ENCODE measurements around the gene VRK1.

VRK1 gene

GRCh38 chr14:96916751-96917150 is 119.6 kb downstream of the VRK1 start:
- Histone ChIP-seq H3K4me2 (ENCODE audit: low read length) (no peak overlapping the region), H3K9ac (ENCODE audit: low read length) (no peak overlapping the region), H2AK5ac (ENCODE audit: low read length) (no peak overlapping the region), H3K4me3 (ENCODE audit: low read depth, low read length) (no peak overlapping the region), H2AFZ (ENCODE audit: insufficient read depth, low read length, poor library complexity) (no peak overlapping the region), H3K27me3 (ENCODE audit: insufficient read depth, low read length) (no peaks in the 10 kb centered on the region), H4K91ac (ENCODE audit: low read depth, low read length) (no peak overlapping the region), H3K9me3 (ENCODE audit: insufficient read depth, low read depth, low read length) (peaks cover 5% of the 10 kb centered on the region), H4K12ac (ENCODE audit: low read depth, low read length) (no peak overlapping the region), H3K27ac (ENCODE audit: low read depth, low read length) (no peak overlapping the region), H4K8ac (ENCODE audit: low read depth, low read length) (no peak overlapping the region), H2BK120ac (ENCODE audit: insufficient read depth, low read length, poor library complexity) (no peak overlapping the region), H3K4me1 (ENCODE audit: control insufficient read depth in 1 of 2, insufficient read depth in 2 of 2, low read length in 2 of 2) (peaks cover 0 to 4% of the 10 kb centered on the region in 2 experiments), H3K79me1 (ENCODE audit: low read length) (no peaks in the 10 kb centered on the region), H3K23ac (ENCODE audit: low read length) (no peak overlapping the region), H2BK12ac (ENCODE audit: low read length) (no peak overlapping the region), H3K18ac (ENCODE audit: low read length) (no peak overlapping the region), H3K36me3 (ENCODE audit: control insufficient read depth in 1 of 2, insufficient read depth in 2 of 2, low read length in 2 of 2) (no peaks in the 10 kb centered on the region), H3K14ac (ENCODE audit: low read length) (no peak overlapping the region), H2BK5ac (ENCODE audit: low read depth, low read length, poor library complexity) (no peak overlapping the region), H3K79me2 (ENCODE audit: control insufficient read depth, insufficient read depth, low read length, poor library complexity) (no peaks in the 10 kb centered on the region), H3K4ac (ENCODE audit: low read depth, low read length) (no peak overlapping the region)
- WGBS (ENCODE audit: extremely low coverage, insufficient coverage, insufficient read length), result no CpG with 5 or more reads among the region's 1 CpG
- no peak for DNase-seq

DNA sequence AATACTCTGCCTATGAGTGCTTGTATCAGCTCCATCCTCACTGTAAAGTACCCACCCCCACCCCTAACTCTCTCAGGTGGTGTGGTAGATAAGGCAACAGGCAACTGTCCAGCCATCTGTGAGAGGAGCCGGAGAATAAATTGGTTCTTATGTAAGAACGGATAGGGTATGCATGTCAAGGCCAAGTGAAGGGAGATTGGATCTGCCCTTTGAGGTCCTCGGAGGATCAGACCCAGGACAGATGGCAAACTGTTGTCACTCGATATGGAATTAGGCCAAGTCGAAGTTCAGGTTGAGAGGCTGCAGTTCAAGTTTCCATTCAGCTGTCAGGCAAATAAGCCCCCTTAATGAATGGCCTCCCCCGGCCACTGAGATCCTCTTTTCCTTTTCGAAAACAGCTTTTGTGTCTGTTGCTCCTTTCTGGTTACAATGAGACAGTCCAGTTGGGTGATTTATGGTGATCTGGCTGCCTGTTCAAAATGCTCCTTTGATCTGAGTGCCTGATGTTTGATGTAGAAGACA is 120.3 kb downstream of the VRK1 start:
- H3K4me1 ChIP-seq (ENCODE audit: control insufficient read depth in 1 of 2, insufficient read depth in 2 of 2, low read length in 2 of 2), result peaks cover 0 to 4% of the 10 kb centered on the region in 2 experiments
- no peak overlapping the region for H3K18ac ChIP-seq (ENCODE audit: low read length)
- no peak overlapping the region for H3K27ac ChIP-seq (ENCODE audit: low read depth, low read length)
- H4K8ac ChIP-seq (ENCODE audit: low read depth, low read length), result no peak overlapping the region
- no peak for DNase-seq
- H2BK12ac ChIP-seq (ENCODE audit: low read length), result no peak overlapping the region
- H3K14ac ChIP-seq (ENCODE audit: low read length), result no peak overlapping the region
- H3K27me3 ChIP-seq (ENCODE audit: insufficient read depth, low read length), result no peaks in the 10 kb centered on the region
- H4K91ac ChIP-seq (ENCODE audit: low read depth, low read length), result no peak overlapping the region
- H2AFZ ChIP-seq (ENCODE audit: insufficient read depth, low read length, poor library complexity), result no peak overlapping the region
- no peak overlapping the region for H2BK120ac ChIP-seq (ENCODE audit: insufficient read depth, low read length, poor library complexity)
- no peak overlapping the region for H3K4ac ChIP-seq (ENCODE audit: low read depth, low read length)
- no peak overlapping the region for H2BK5ac ChIP-seq (ENCODE audit: low read depth, low read length, poor library complexity)
- no peak overlapping the region for H4K12ac ChIP-seq (ENCODE audit: low read depth, low read length)
- H3K9ac ChIP-seq (ENCODE audit: low read length), result no peak overlapping the region
- no peak overlapping the region for H3K4me3 ChIP-seq (ENCODE audit: low read depth, low read length)
- no peaks in the 10 kb centered on the region for H3K79me1 ChIP-seq (ENCODE audit: low read length)
- H3K4me2 ChIP-seq (ENCODE audit: low read length), result no peak overlapping the region
- no peak overlapping the region for H2AK5ac ChIP-seq (ENCODE audit: low read length)
- no CpG with 5 or more reads among the region's 7 CpGs for WGBS (ENCODE audit: extremely low coverage, insufficient coverage, insufficient read length)
- H3K9me3 ChIP-seq (ENCODE audit: insufficient read depth, low read depth, low read length), result peaks cover 5% of the 10 kb centered on the region
- H3K23ac ChIP-seq (ENCODE audit: low read length), result no peak overlapping the region
- no peaks in the 10 kb centered on the region for H3K36me3 ChIP-seq (ENCODE audit: control insufficient read depth in 1 of 2, insufficient read depth in 2 of 2, low read length in 2 of 2)
- no peaks in the 10 kb centered on the region for H3K79me2 ChIP-seq (ENCODE audit: control insufficient read depth, insufficient read depth, low read length, poor library complexity)

GRCh38 chr14:96920023-96920422 is 122.8 kb downstream of the VRK1 start:
- Histone ChIP-seq H3K4me3 (ENCODE audit: low read depth, low read length) (no peak overlapping the region), H3K4ac (ENCODE audit: low read depth, low read length) (no peak overlapping the region), H3K79me2 (ENCODE audit: control insufficient read depth, insufficient read depth, low read length, poor library complexity) (no peaks in the 10 kb centered on the region), H3K79me1 (ENCODE audit: low read length) (no peaks in the 10 kb centered on the region), H3K18ac (ENCODE audit: low read length) (no peak overlapping the region), H2AK5ac (ENCODE audit: low read length) (no peak overlapping the region), H3K27ac (ENCODE audit: low read depth, low read length) (no peak overlapping the region), H2BK12ac (ENCODE audit: low read length) (no peak overlapping the region), H3K4me1 (ENCODE audit: control insufficient read depth in 1 of 2, insufficient read depth in 2 of 2, low read length in 2 of 2) (peaks cover 1 to 5% of the 10 kb centered on the region in 2 experiments), H3K9me3 (ENCODE audit: insufficient read depth, low read depth, low read length) (peaks cover 6% of the 10 kb centered on the region), H2BK5ac (ENCODE audit: low read depth, low read length, poor library complexity) (no peak overlapping the region), H2AFZ (ENCODE audit: insufficient read depth, low read length, poor library complexity) (no peak overlapping the region), H3K27me3 (ENCODE audit: insufficient read depth, low read length) (no peaks in the 10 kb centered on the region), H3K9ac (ENCODE audit: low read length) (no peak overlapping the region), H3K23ac (ENCODE audit: low read length) (no peak overlapping the region), H3K14ac (ENCODE audit: low read length) (no peak overlapping the region), H4K12ac (ENCODE audit: low read depth, low read length) (no peak overlapping the region), H3K4me2 (ENCODE audit: low read length) (no peak overlapping the region), H2BK120ac (ENCODE audit: insufficient read depth, low read length, poor library complexity) (no peak overlapping the region), H3K36me3 (ENCODE audit: control insufficient read depth in 1 of 2, insufficient read depth in 2 of 2, low read length in 2 of 2) (no peaks in the 10 kb centered on the region), H4K8ac (ENCODE audit: low read depth, low read length) (no peak overlapping the region), H4K91ac (ENCODE audit: low read depth, low read length) (no peak overlapping the region)
- no peak for DNase-seq
- no CpG with 5 or more reads among the region's 3 CpGs for WGBS (ENCODE audit: extremely low coverage, insufficient coverage, insufficient read length)

DNA sequence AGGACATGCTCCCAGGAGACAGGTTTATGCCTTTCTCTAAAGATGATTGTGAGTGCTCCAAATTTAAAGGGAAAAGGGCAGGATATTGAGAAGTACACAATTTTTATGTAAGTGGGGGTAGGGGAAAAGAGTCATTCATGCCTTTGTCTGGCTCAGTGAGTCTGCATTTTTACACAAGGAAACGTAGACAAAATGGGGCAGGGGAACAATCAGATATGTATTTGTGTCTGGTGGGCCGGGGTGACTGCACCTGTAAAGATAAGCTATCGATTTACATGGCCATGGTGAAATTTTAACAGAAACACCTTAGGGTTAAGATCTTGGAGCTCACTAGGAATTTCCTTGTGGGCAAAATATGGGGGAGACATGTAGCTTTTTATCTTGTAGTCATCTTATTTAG is 123.6 kb downstream of the VRK1 start:
- no CpG with 5 or more reads among the region's 3 CpGs for WGBS (ENCODE audit: extremely low coverage, insufficient coverage, insufficient read length)
- H2AFZ ChIP-seq (ENCODE audit: insufficient read depth, low read length, poor library complexity), result no peak overlapping the region

More for the DNA sequence above, 123.6 kb downstream of the VRK1 start:
- Histone ChIP-seq H3K4ac (ENCODE audit: low read depth, low read length) (no peak overlapping the region), H3K4me1 (ENCODE audit: control insufficient read depth in 1 of 2, insufficient read depth in 2 of 2, low read length in 2 of 2) (peaks cover 4 to 11% of the 10 kb centered on the region in 2 experiments), H3K9ac (ENCODE audit: low read length) (no peak overlapping the region), H2BK5ac (ENCODE audit: low read depth, low read length, poor library complexity) (no peak overlapping the region), H2BK12ac (ENCODE audit: low read length) (no peak overlapping the region), H3K9me3 (ENCODE audit: insufficient read depth, low read depth, low read length) (peaks cover 3% of the 10 kb centered on the region), H3K4me2 (ENCODE audit: low read length) (no peak overlapping the region), H4K8ac (ENCODE audit: low read depth, low read length) (no peak overlapping the region), H3K27ac (ENCODE audit: low read depth, low read length) (no peak overlapping the region), H3K4me3 (ENCODE audit: low read depth, low read length) (no peak overlapping the region), H3K27me3 (ENCODE audit: insufficient read depth, low read length) (no peaks in the 10 kb centered on the region), H3K79me1 (ENCODE audit: low read length) (no peaks in the 10 kb centered on the region), H3K23ac (ENCODE audit: low read length) (no peak overlapping the region), H3K18ac (ENCODE audit: low read length) (no peak overlapping the region), H2BK120ac (ENCODE audit: insufficient read depth, low read length, poor library complexity) (no peak overlapping the region), H3K79me2 (ENCODE audit: control insufficient read depth, insufficient read depth, low read length, poor library complexity) (no peaks in the 10 kb centered on the region), H2AK5ac (ENCODE audit: low read length) (no peak overlapping the region), H3K14ac (ENCODE audit: low read length) (no peak overlapping the region), H4K12ac (ENCODE audit: low read depth, low read length) (no peak overlapping the region), H3K36me3 (ENCODE audit: control insufficient read depth in 1 of 2, insufficient read depth in 2 of 2, low read length in 2 of 2) (no peaks in the 10 kb centered on the region), H4K91ac (ENCODE audit: low read depth, low read length) (no peak overlapping the region)
- DNase-seq, result no peak
